Fibroblast of the conjunctiva (primary cell): ENCODE data around the gene SNAI1.
"Not testable (repeated sequence)": the region's sequence is repeated elsewhere in the genome, so short reads cannot be mapped to it uniquely, and the experiment has no call there.

Experiments used
- DNase-seq: peaks from one replicate; pipeline ENCODE4 v3.0.0-alpha.2; 2010; ENCODE audit warnings: low read depth

The SNAI1 gene

GRCh38 chr20:49964964-49965780 is 17.6 kb upstream of the SNAI1 start:
- DNase-seq, result no peak

GRCh38 chr20:49965781-49966305 is 16.9 kb upstream of the SNAI1 start:
- no peak for DNase-seq

GRCh38 chr20:49966861-49967260 is 15.9 kb upstream of the SNAI1 start:
- DNase-seq, result no peak

- DNase-seq, result no peak
Observed at GRCh38 chr20:49969234-49969633, 13.5 kb upstream of the SNAI1 start.

GRCh38 chr20:49969946-49970345 is 12.8 kb upstream of the SNAI1 start:
- no peak for DNase-seq

GRCh38 chr20:49970498-49970897 is 12.3 kb upstream of the SNAI1 start:
- no peak for DNase-seq

- no peak for DNase-seq
Observed at GRCh38 chr20:49973981-49974380, 8.8 kb upstream of the SNAI1 start.

- no peak for DNase-seq
Observed at GRCh38 chr20:49976542-49976941, 6.2 kb upstream of the SNAI1 start.

GRCh38 chr20:49977740-49978139 is 5.0 kb upstream of the SNAI1 start:
- DNase-seq, result not testable (repeated sequence)

GRCh38 chr20:49978685-49979029 is 4.1 kb upstream of the SNAI1 start:
- no peak for DNase-seq

GRCh38 chr20:49979030-49979832 is 3.5 kb upstream of the SNAI1 start:
- DNase-seq, result no peak

- no peak for DNase-seq
Observed at GRCh38 chr20:49980140-49981008, 2.4 kb upstream of the SNAI1 start.

GRCh38 chr20:49981218-49982071 is 1.3 kb upstream of the SNAI1 start:
- DNase-seq, result no peak

GRCh38 chr20:49982072-49982345 is 771 bp upstream of the SNAI1 start:
- DNase-seq, result no peak

GRCh38 chr20:49983123-49983847 is 505 bp downstream of the SNAI1 start:
- no peak for DNase-seq

- no peak for DNase-seq
Observed at GRCh38 chr20:49983848-49984408, 1.1 kb downstream of the SNAI1 start.

- no peak for DNase-seq
Observed at GRCh38 chr20:49984426-49985153, 1.8 kb downstream of the SNAI1 start.

GRCh38 chr20:49985157-49985556 is 2.4 kb downstream of the SNAI1 start:
- DNase-seq, result no peak

GRCh38 chr20:49985617-49986016 is 2.8 kb downstream of the SNAI1 start:
- DNase-seq, result no peak

- no peak for DNase-seq
Observed at GRCh38 chr20:49986049-49986448, 3.3 kb downstream of the SNAI1 start.
